HEK293 (cell line): ENCODE results near the gene YPEL1.

ENCODE experiments used
- FEZF1 ChIP-seq: fragments of 450-650 bp; formaldehyde crosslinking; IDR thresholded peaks from 2 replicates; pipeline ENCODE4 v1.5.1; 2016; ENCODE audit warnings: missing biosample characterization, missing genetic modification characterization
- ZNF354C ChIP-seq: fragments of 450-650 bp; formaldehyde crosslinking; IDR thresholded peaks from 2 replicates; pipeline ENCODE4 v1.5.1; 2016; ENCODE audit warnings: missing biosample characterization, missing genetic modification characterization, low read depth, borderline replicate concordance
- ZNF514 ChIP-seq: fragments of 450-650 bp; formaldehyde crosslinking; IDR thresholded peaks from 2 replicates; pipeline ENCODE4 v1.5.1; 2016; ENCODE audit warnings: missing biosample characterization, missing genetic modification characterization
- TF ChIP-seq, protein P1 (sequence below): fragments of 450-650 bp; formaldehyde crosslinking; IDR thresholded peaks from 2 replicates; pipeline ENCODE4 v1.5.1; 2016; ENCODE audit warnings: missing biosample characterization, missing genetic modification characterization
- TF ChIP-seq, protein P2 (sequence below): sonication (generic); formaldehyde crosslinking; IDR thresholded peaks from 2 replicates; pipeline ENCODE4 v1.8.1; 2022; ENCODE audit warnings: mild to moderate bottlenecking, moderate library complexity, missing genetic modification reagents
- TF ChIP-seq, protein P3 (sequence below): fragments of 450-650 bp; formaldehyde crosslinking; IDR thresholded peaks from 2 replicates; pipeline ENCODE4 v1.5.1; 2016; ENCODE audit warnings: missing biosample characterization, missing genetic modification characterization

- TF ChIP-seq, protein P1, sequence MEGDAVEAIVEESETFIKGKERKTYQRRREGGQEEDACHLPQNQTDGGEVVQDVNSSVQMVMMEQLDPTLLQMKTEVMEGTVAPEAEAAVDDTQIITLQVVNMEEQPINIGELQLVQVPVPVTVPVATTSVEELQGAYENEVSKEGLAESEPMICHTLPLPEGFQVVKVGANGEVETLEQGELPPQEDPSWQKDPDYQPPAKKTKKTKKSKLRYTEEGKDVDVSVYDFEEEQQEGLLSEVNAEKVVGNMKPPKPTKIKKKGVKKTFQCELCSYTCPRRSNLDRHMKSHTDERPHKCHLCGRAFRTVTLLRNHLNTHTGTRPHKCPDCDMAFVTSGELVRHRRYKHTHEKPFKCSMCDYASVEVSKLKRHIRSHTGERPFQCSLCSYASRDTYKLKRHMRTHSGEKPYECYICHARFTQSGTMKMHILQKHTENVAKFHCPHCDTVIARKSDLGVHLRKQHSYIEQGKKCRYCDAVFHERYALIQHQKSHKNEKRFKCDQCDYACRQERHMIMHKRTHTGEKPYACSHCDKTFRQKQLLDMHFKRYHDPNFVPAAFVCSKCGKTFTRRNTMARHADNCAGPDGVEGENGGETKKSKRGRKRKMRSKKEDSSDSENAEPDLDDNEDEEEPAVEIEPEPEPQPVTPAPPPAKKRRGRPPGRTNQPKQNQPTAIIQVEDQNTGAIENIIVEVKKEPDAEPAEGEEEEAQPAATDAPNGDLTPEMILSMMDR (tag by site-specific recombination) = no peak
- TF ChIP-seq ZNF514 (tag by site-specific recombination) (no peak), ZNF354C (tag by site-specific recombination) (no peak), FEZF1 (tag by site-specific recombination) (no peak)
- TF ChIP-seq, protein P2, sequence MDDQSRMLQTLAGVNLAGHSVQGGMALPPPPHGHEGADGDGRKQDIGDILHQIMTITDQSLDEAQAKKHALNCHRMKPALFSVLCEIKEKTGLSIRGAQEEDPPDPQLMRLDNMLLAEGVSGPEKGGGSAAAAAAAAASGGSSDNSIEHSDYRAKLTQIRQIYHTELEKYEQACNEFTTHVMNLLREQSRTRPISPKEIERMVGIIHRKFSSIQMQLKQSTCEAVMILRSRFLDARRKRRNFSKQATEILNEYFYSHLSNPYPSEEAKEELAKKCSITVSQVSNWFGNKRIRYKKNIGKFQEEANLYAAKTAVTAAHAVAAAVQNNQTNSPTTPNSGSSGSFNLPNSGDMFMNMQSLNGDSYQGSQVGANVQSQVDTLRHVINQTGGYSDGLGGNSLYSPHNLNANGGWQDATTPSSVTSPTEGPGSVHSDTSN (CRISPR knock-in tag) = no peak
- TF ChIP-seq, protein P3, sequence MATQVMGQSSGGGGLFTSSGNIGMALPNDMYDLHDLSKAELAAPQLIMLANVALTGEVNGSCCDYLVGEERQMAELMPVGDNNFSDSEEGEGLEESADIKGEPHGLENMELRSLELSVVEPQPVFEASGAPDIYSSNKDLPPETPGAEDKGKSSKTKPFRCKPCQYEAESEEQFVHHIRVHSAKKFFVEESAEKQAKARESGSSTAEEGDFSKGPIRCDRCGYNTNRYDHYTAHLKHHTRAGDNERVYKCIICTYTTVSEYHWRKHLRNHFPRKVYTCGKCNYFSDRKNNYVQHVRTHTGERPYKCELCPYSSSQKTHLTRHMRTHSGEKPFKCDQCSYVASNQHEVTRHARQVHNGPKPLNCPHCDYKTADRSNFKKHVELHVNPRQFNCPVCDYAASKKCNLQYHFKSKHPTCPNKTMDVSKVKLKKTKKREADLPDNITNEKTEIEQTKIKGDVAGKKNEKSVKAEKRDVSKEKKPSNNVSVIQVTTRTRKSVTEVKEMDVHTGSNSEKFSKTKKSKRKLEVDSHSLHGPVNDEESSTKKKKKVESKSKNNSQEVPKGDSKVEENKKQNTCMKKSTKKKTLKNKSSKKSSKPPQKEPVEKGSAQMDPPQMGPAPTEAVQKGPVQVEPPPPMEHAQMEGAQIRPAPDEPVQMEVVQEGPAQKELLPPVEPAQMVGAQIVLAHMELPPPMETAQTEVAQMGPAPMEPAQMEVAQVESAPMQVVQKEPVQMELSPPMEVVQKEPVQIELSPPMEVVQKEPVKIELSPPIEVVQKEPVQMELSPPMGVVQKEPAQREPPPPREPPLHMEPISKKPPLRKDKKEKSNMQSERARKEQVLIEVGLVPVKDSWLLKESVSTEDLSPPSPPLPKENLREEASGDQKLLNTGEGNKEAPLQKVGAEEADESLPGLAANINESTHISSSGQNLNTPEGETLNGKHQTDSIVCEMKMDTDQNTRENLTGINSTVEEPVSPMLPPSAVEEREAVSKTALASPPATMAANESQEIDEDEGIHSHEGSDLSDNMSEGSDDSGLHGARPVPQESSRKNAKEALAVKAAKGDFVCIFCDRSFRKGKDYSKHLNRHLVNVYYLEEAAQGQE (tag by site-specific recombination) = no peak
Measured at GRCh38 chr22:21761086-21761485, 25.5 kb upstream of the YPEL1 start.
